ENCODE measurements around the gene LRMDA. TPM values are rescaled to one million over a fixed set of nuclear protein-coding genes. Genes with fewer than 3 reads are reported as not detected.

The LRMDA gene
- total and polyA plus RNA-seq, 2 of the 8 experiments (the other 6 are each of a cell fraction or from before 2014, with no cell fraction given), result 0.86 to 2.8 TPM

- Histone ChIP-seq H3K36me3 (ENCODE audit: control insufficient read depth in 2 of 4, insufficient read depth in 4 of 4, low read length in 3 of 4) (no peaks in the 10 kb centered on the region), H2BK12ac (ENCODE audit: low read depth, low read length) (no peak overlapping the region), H2BK5ac (ENCODE audit: low read depth, low read length) (no peak overlapping the region), H4K20me1 (replicated peaks in 1 of 2; ENCODE audit: control insufficient read depth in 1 of 2, insufficient read depth in 2 of 2, low read length in 2 of 2) (no peaks in the 10 kb centered on the region), H3K56ac (replicated peaks; ENCODE audit: insufficient read length, low read depth, low read length) (no peak overlapping the region), H2BK20ac (ENCODE audit: low read length) (no peak overlapping the region), H3K4me2 (ENCODE audit: insufficient read depth in 1 of 2, low read depth in 2 of 2, low read length in 2 of 2) (no peak overlapping the region), H3K27me3 (replicated peaks in 1 of 4; ENCODE audit: control insufficient read depth in 3 of 4, extremely low read depth in 1 of 4, insufficient read depth in 3 of 4, low read length in 3 of 4) (peaks cover 0 to 5% (median 3%) of the 10 kb centered on the region in 4 experiments; a peak in 2 of 7 replicates), H3K23me2 (ENCODE audit: low read depth, low read length) (no peaks in the 10 kb centered on the region; the same call in 1 of the 2 replicates), H4K5ac (ENCODE audit: insufficient read length, low read depth, low read length) (no peak overlapping the region), H3K4me1 (replicated peaks in 1 of 4; ENCODE audit: control insufficient read depth in 3 of 4, insufficient read depth in 4 of 4, low read length in 3 of 4) (peaks cover 0 to 8% (median 3%) of the 10 kb centered on the region in 4 experiments; a peak in 4 of 7 replicates), H3K9me3 (ENCODE audit: insufficient read depth in 2 of 2, low read depth in 1 of 2, low read length in 1 of 2) (no peaks in the 10 kb centered on the region), H2BK15ac (ENCODE audit: low read length) (no peak overlapping the region), H3K4ac (replicated peaks; ENCODE audit: insufficient read length, low read depth, low read length) (no peak overlapping the region), H3K4me3 (ENCODE audit: extremely low read depth in 1 of 4, insufficient read depth in 2 of 4, low read depth in 3 of 4, low read length in 4 of 4) (no peak overlapping the region), H2BK120ac (replicated peaks; ENCODE audit: low read depth, low read length) (no peak overlapping the region), H3K79me2 (ENCODE audit: control insufficient read depth in 1 of 2, insufficient read depth in 2 of 2, low read length in 2 of 2) (no peaks in the 10 kb centered on the region), H3K18ac (ENCODE audit: extremely low read depth, low read length) (no peak overlapping the region), H4K91ac (replicated peaks; ENCODE audit: insufficient read length, low read length) (no peak overlapping the region), H4K8ac (ENCODE audit: extremely low read depth, insufficient read depth, low read length) (no peak overlapping the region), H3K14ac (ENCODE audit: insufficient read length) (no peak overlapping the region), H3K23ac (ENCODE audit: insufficient read length) (no peak overlapping the region), H2AK5ac (ENCODE audit: low read depth, low read length) (no peak overlapping the region), H3K79me1 (ENCODE audit: low read depth, low read length) (no peaks in the 10 kb centered on the region), H3K27ac (ENCODE audit: low read depth, low read length) (no peak overlapping the region), H3K9ac (replicated peaks in 1 of 4; ENCODE audit: extremely low read depth in 1 of 4, low read depth in 3 of 4, low read length in 3 of 4) (no peak overlapping the region), H2AFZ (ENCODE audit: low read length) (no peak overlapping the region)
- POLR2A ChIA-PET (ENCODE audit: partially characterized antibody), result no interaction called here
- 89% methylated on average over 3 of the region's 3 CpGs; no CpG with 5 or more reads in 1 of the 2 experiments for WGBS, 2 experiments (ENCODE audit: extremely low coverage in 1 of 2, insufficient coverage in 1 of 2, insufficient read length in 1 of 2, insufficient replicate concordance in 2 of 2, low coverage in 1 of 2, low lambda C conversion rate in 2 of 2, missing lambda C conversion rate in 1 of 2)
- FAIRE-seq (no peak), DNase-seq (ENCODE audit: low read depth in 1 of 2, low spot score in 2 of 2) (no peak)
- no peak for TF ChIP-seq HDAC6 (IDR thresholded peaks at IDR 0.05; ENCODE audit: low read depth, low read length)
- TF ChIP-seq JUN (IDR thresholded peaks at IDR 0.05; ENCODE audit: low read depth, low read length), result no peak
- TF ChIP-seq ATF2 (IDR thresholded peaks at IDR 0.05; ENCODE audit: low read length), result no peak
- TF ChIP-seq MAFK (IDR thresholded peaks at IDR 0.05; ENCODE audit: low read depth, low read length), result no peak
- TF ChIP-seq ZNF274 (IDR thresholded peaks at IDR 0.05; ENCODE audit: borderline replicate concordance, extremely low read depth, low read length), result no peak
- no peak for TF ChIP-seq KDM4A (IDR thresholded peaks at IDR 0.05; ENCODE audit: low read depth, low read length, severe bottlenecking)
- CTCF ChIA-PET (ENCODE audit: partially characterized antibody), result interaction anchor here (0.6 to 1.9 kb wide), 4 partner anchors 18 to 385 kb away, joined by 3 to 9 read pairs (median 4); no protein-coding TSS in a partner anchor
Measured at GRCh38 chr10:76088980-76089379, 657.6 kb downstream of the LRMDA start.
